ENCODE data around the gene NEK10.

DNA sequence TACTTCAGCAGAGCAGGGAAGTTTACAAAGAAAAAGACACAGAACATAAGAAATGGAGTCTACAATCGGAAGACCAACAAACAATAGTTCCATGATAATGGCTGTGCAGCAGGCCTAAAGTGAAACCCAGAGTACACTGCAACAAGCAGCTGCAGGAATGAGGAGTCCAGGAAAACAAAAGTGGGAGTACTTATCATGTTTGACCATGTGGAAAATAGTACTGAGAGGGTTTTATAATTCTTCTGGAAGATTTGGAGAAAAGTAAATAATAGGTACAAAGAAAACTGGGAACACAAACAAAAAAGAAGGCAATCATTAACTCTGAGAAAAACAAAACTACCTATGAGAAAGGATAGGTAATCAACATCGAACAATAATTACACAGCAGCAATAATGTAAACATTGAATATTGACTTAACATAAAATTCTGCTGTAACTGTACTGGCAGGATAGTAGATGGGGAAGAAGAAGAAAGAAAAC, 87.5 kb downstream of the NEK10 start:
- TF ChIP-seq, protein P1, sequence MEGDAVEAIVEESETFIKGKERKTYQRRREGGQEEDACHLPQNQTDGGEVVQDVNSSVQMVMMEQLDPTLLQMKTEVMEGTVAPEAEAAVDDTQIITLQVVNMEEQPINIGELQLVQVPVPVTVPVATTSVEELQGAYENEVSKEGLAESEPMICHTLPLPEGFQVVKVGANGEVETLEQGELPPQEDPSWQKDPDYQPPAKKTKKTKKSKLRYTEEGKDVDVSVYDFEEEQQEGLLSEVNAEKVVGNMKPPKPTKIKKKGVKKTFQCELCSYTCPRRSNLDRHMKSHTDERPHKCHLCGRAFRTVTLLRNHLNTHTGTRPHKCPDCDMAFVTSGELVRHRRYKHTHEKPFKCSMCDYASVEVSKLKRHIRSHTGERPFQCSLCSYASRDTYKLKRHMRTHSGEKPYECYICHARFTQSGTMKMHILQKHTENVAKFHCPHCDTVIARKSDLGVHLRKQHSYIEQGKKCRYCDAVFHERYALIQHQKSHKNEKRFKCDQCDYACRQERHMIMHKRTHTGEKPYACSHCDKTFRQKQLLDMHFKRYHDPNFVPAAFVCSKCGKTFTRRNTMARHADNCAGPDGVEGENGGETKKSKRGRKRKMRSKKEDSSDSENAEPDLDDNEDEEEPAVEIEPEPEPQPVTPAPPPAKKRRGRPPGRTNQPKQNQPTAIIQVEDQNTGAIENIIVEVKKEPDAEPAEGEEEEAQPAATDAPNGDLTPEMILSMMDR (IDR thresholded peaks at IDR 0.05) = no peak
- TF ChIP-seq POLR2A (IDR thresholded peaks at IDR 0.05) = no peak

All from adrenal gland (tissue), 5 donors.